GM12878 (cell line): Measurements from ENCODE around the gene NID1. TPM values are rescaled to one million over a fixed set of nuclear protein-coding genes. Genes with fewer than 3 reads are reported as not detected.

Source experiments
- ATAC-seq: fragments of 200-7000 bp; cut with Tn5 transposase; 3 replicates; pipeline ENCODE4 v1.9.1; 2020; ENCODE audit warnings: mild to moderate bottlenecking, moderate library complexity
- BruUV-seq: library from RNA; stranded (reverse); fragments of 400-500 nt; replicated peaks from 2 replicates; lab custom pipeline; 2021; lab: Mats Ljungman, UMichigan
- CTCF ChIA-PET: fragments of 300-600 bp; sonication (Branson Sonifier 250); formaldehyde crosslinking; extraction: SDS; loops from one replicate; lab custom pipeline; 2021; ENCODE audit warnings: inconsistent platforms; lab: Yijun Ruan, JAX
- POLR2A ChIA-PET: fragments of 350-600 bp; formaldehyde crosslinking; extraction: SDS; loops from one replicate; lab custom pipeline; 2021; ENCODE audit warnings: inconsistent platforms; lab: Charles Lee
- RAD21 ChIA-PET: fragments of 300-600 bp; sonication (Branson Sonifier 250); formaldehyde crosslinking; loops from one replicate; lab custom pipeline; 2023; ENCODE audit warnings: antibody characterized with exemption; ENCODE audit not compliant: unreplicated experiment; lab: Charles Lee
- SMC1A ChIA-PET: fragments of 300-600 bp; sonication (Branson Sonifier 250); formaldehyde crosslinking; loops from one replicate; lab custom pipeline; 2023; ENCODE audit not compliant: unreplicated experiment, uncharacterized antibody; lab: Charles Lee
- DNase-seq: peaks from one replicate; pipeline ENCODE4 v3.0.0-alpha.2; 2011; ENCODE audit warnings: low read depth, low spot score
- FAIRE-seq: peaks from 3 replicates; lab custom pipeline; 2011; peaks lifted over from hg19 to GRCh38; lab: Jason Lieb, UNC
- H2AFZ ChIP-seq: 2 replicates; pipeline ENCODE4 v1.6.0; 2011; ENCODE audit warnings: low read depth, low read length, control low read depth; ENCODE audit not compliant: control insufficient read depth
- H3K27ac ChIP-seq: 2 replicates; pipeline ENCODE4 v1.5.1; 2011; ENCODE audit warnings: control low read depth; ENCODE audit not compliant: control insufficient read depth, insufficient read depth
- H3K27me3 ChIP-seq, 2 experiments: replicated peaks in 1 of 2; 2 replicates each; pipeline versions ENCODE4 v1.6.0 to v1.6.1; 2011; ENCODE audit warnings: low read length in 1 of 2; ENCODE audit not compliant: control insufficient read depth in 2 of 2, insufficient read depth in 2 of 2
- H3K36me3 ChIP-seq, 2 experiments: 2 replicates each; pipeline ENCODE4 v1.5.1; 2011; ENCODE audit warnings: low read length in 1 of 2; ENCODE audit not compliant: control insufficient read depth in 2 of 2, insufficient read depth in 2 of 2
- H3K4me1 ChIP-seq: 2 replicates; pipeline ENCODE4 v1.6.1; 2011; ENCODE audit warnings: mild to moderate bottlenecking, low read length, moderate library complexity, mixed read lengths; ENCODE audit not compliant: control insufficient read depth, insufficient read depth
- H3K4me2 ChIP-seq: 2 replicates; pipeline ENCODE4 v1.6.0; 2011; ENCODE audit warnings: control low read depth; ENCODE audit not compliant: control insufficient read depth, insufficient read depth
- H3K4me3 ChIP-seq: fragments of 200-600 bp; sonication (generic); 2 replicates; pipeline ENCODE4 v1.5.1; 2016
- H3K79me2 ChIP-seq: 2 replicates; pipeline ENCODE4 v1.6.0; 2011; ENCODE audit warnings: low read length; ENCODE audit not compliant: control insufficient read depth, insufficient read depth
- H3K9ac ChIP-seq: 2 replicates; pipeline ENCODE4 v1.8.0; 2011; ENCODE audit warnings: low read length, control low read depth, mixed read lengths; ENCODE audit not compliant: control insufficient read depth, insufficient read depth
- H3K9me3 ChIP-seq: replicated peaks from 3 replicates; pipeline ENCODE4 v1.5.1; 2011; ENCODE audit warnings: mild to moderate bottlenecking, low read length; ENCODE audit not compliant: control insufficient read depth, insufficient read depth
- H4K20me1 ChIP-seq: 2 replicates; pipeline ENCODE4 v1.6.0; 2011; ENCODE audit not compliant: control insufficient read depth, insufficient read depth
- IRF5 ChIP-seq: fragments of 450-650 bp; IDR thresholded peaks from 2 replicates; pipeline ENCODE4 v1.6.1; 2017; ENCODE audit warnings: borderline replicate concordance
- MYC ChIP-seq: IDR thresholded peaks from 2 replicates; pipeline ENCODE4 v1.6.1; 2011; ENCODE audit warnings: mild to moderate bottlenecking, low read length, moderate library complexity, inconsistent platforms; ENCODE audit not compliant: insufficient read depth, insufficient replicate concordance, insufficient read length, severe bottlenecking
- NFYB ChIP-seq: IDR thresholded peaks from 2 replicates; pipeline ENCODE4 v1.6.1; 2011; ENCODE audit warnings: low read depth, mild to moderate bottlenecking, low read length, improper control_type of control experiment, moderate library complexity; ENCODE audit not compliant: insufficient read depth
- RB1 ChIP-seq: fragments of 450-650 bp; formaldehyde crosslinking; IDR thresholded peaks from 2 replicates; pipeline ENCODE4 v1.6.1; 2017; ENCODE audit warnings: mild to moderate bottlenecking, borderline replicate concordance
- RELA ChIP-seq: fragments of 450-650 bp; IDR thresholded peaks from 2 replicates; pipeline ENCODE4 v1.8.0; 2014; ENCODE audit warnings: borderline replicate concordance; ENCODE audit not compliant: partially characterized antibody
- SMAD5 ChIP-seq: IDR thresholded peaks from 2 replicates; pipeline ENCODE4 v1.6.1; 2016; ENCODE audit warnings: antibody characterized with exemption, low read depth
- SRF ChIP-seq, 2 experiments: IDR thresholded peaks; 2 replicates each; pipeline ENCODE4 v1.6.1; 2011; ENCODE audit warnings: low read depth in 2 of 2, low read length in 2 of 2, mild to moderate bottlenecking in 1 of 2, moderate library complexity in 1 of 2
- STAT1 ChIP-seq: fragments of 450-650 bp; conservative IDR thresholded peaks from 2 replicates; pipeline ENCODE4 v1.6.1; 2014; ENCODE audit warnings: antibody characterized with exemption, mild to moderate bottlenecking
- WGBS: methylation state at CpG from one replicate; pipeline ENCODE4 v1.1.6; 2016; ENCODE audit warnings: low lambda C conversion rate; ENCODE audit not compliant: insufficient replicate concordance, insufficient coverage; ENCODE audit errors: missing lambda C conversion rate; 5-methylcytosine and 5-hydroxymethylcytosine counted together
- in situ Hi-C: fragments of 300-500 bp; cut with MboI; formaldehyde crosslinking; loops from 9 replicates; pipeline ENCODE4 v1.14.3; 2018; ENCODE audit warnings: mixed read lengths
- intact Hi-C: fragments of 100-400 bp; cut with micrococcal nuclease; formaldehyde crosslinking; loops from one replicate; pipeline ENCODE4 v1.14.2; 2022; ENCODE audit not compliant: unreplicated experiment
- polyA plus RNA-seq, 11 experiments: library from polyadenylated mRNA; depleted of rRNA in 4 of 11; unstranded in 6 of 11; stranded (reverse) in 5 of 11; fragments of >200 nt; fragmentation: Nextera tagmentation in 4 of 11; fragmentation: Illumina TruSeq in 1 of 11; extraction: Ambion mirVana in 4 of 11; extraction: Trizol in 1 of 11; gene quantifications; 1 replicate in 1 of 11; 2 replicates in 10 of 11; pipeline versions ENCODE4 v1.2.1 to v1.2.3, GENCODE V29; 2011 to 2016; ENCODE audit warnings: inconsistent platforms in 2 of 11, missing spikeins in 2 of 11, low read depth in 1 of 11
- total RNA-seq, 4 experiments: library from RNA; depleted of rRNA in 3 of 4; stranded (reverse); fragments of >200 nt in 3 of 4; fragmentation: Illumina TruSeq in 1 of 4; extraction: Trizol in 1 of 4; gene quantifications; 2 replicates each; pipeline versions ENCODE4 v1.2.1 to v1.2.3, GENCODE V29; 2013 to 2021

The NID1 gene
- total and polyA plus RNA-seq, 10 of the 15 experiments (the other 5 are each of a cell fraction or from before 2014, with no cell fraction given) = 4.2 to 25.7 (median 11.3) TPM

GRCh38 chr1:236060286-236060685, 4.6 kb downstream of the NID1 start:
- DNase-seq (no peak), ATAC-seq (no peak), FAIRE-seq (no peak)
- TF ChIP-seq NFYB = no peak
- TF ChIP-seq RELA = no peak
- TF ChIP-seq RB1 = no peak
- TF ChIP-seq MYC = no peak
- no peak for TF ChIP-seq SMAD5
- no peak for TF ChIP-seq IRF5
- no peak for TF ChIP-seq SRF (IDR thresholded peaks at IDR 0.05; ENCODE audit: low read depth in 2 of 2, low read length in 2 of 2)
- TF ChIP-seq STAT1 = no peak
- intact Hi-C loops (no loop called here), in situ Hi-C loops (no loop called here)
- no TSS peak for BruUV-seq
- no peak overlapping the region for H3K4me2 ChIP-seq
- no peak overlapping the region for H3K27ac ChIP-seq
- H3K4me3 ChIP-seq = no peak overlapping the region
- no peaks in the 10 kb centered on the region; the same call in 1 of the 3 replicates for H3K9me3 ChIP-seq
- H3K4me1 ChIP-seq = peaks cover 7% of the 10 kb centered on the region
- RAD21 ChIA-PET = no interaction called here
- 86% methylated on average over 4 of the region's 4 CpGs for WGBS
- no peaks in the 10 kb centered on the region for H4K20me1 ChIP-seq
- no peaks in the 10 kb centered on the region for H3K36me3 ChIP-seq
- POLR2A ChIA-PET = no interaction called here
- peaks cover 48% of the 10 kb centered on the region for H3K79me2 ChIP-seq
- SMC1A ChIA-PET = no interaction called here
- CTCF ChIA-PET = interaction anchor here (0.7 kb wide), 1 partner anchor 10 kb away, joined by 3 read pairs; no protein-coding TSS in a partner anchor
- no peak overlapping the region for H2AFZ ChIP-seq
- H3K27me3 ChIP-seq = no peaks in the 10 kb centered on the region
- no peak overlapping the region for H3K9ac ChIP-seq
